B cell (primary cell): ENCODE data around the gene ZCCHC24. TPM values are rescaled to one million over a fixed set of nuclear protein-coding genes. Genes with fewer than 3 reads are reported as not detected.

Experiments
- ATAC-seq: fragments of 200-7000 bp; cut with Tn5 transposase; one replicate; pipeline ENCODE4 v1.10.0; 2021; ENCODE audit warnings: low read depth, mild to moderate bottlenecking, moderate number of reproducible peaks, moderate library complexity
- CTCF ChIA-PET: fragments of 350-600 bp; sonication (Branson Sonifier 250); formaldehyde crosslinking; loops from one replicate; lab custom pipeline; 2021; ENCODE audit warnings: antibody characterized with exemption, inconsistent platforms; lab: Charles Lee
- POLR2A ChIA-PET: fragments of 350-600 bp; sonication (Branson Sonifier 250); formaldehyde crosslinking; loops from one replicate; lab custom pipeline; 2021; ENCODE audit warnings: antibody characterized with exemption; lab: Charles Lee
- DNase-seq: peaks from one replicate; pipeline ENCODE4 v3.0.0; 2013
- H2AFZ ChIP-seq: 2 replicates; pipeline ENCODE4 v1.6.1; 2012; ENCODE audit warnings: mild to moderate bottlenecking, low read depth, low read length; ENCODE audit not compliant: insufficient read depth, poor library complexity, severe bottlenecking
- H3K27ac ChIP-seq, 2 donors: 1 replicate in 1 of 2; 2 replicates in 1 of 2; pipeline ENCODE4 v1.5.1; 2012 to 2013; ENCODE audit warnings: low read length in 2 of 2, mild to moderate bottlenecking in 2 of 2, moderate library complexity in 1 of 2
- H3K27me3 ChIP-seq, 4 experiments: fragments of 200-600 bp in 1 of 4; sonication (generic) in 1 of 4; replicated peaks in 1 of 4; 1 replicate in 2 of 4; 2 replicates in 2 of 4; pipeline versions ENCODE4 v1.6.1 to v1.7.0; 2013 to 2016; ENCODE audit warnings: low read length in 3 of 4, mild to moderate bottlenecking in 2 of 4, mixed read lengths in 1 of 4, moderate library complexity in 1 of 4; ENCODE audit not compliant: insufficient read depth in 4 of 4, control insufficient read depth in 3 of 4; ENCODE audit errors: control extremely low read depth in 1 of 4
- H3K36me3 ChIP-seq, 2 experiments: replicated peaks in 1 of 2; 1 replicate in 1 of 2; 2 replicates in 1 of 2; pipeline versions ENCODE4 v1.6.1 to v1.7.1; 2013; ENCODE audit warnings: low read length in 1 of 2; ENCODE audit not compliant: insufficient read depth in 2 of 2, control insufficient read depth in 1 of 2; ENCODE audit errors: control extremely low read depth in 1 of 2, extremely low read depth in 1 of 2
- H3K4me1 ChIP-seq, 2 donors: fragments of 200-600 bp in 1 of 2; sonication (generic) in 1 of 2; 1 replicate in 1 of 2; 2 replicates in 1 of 2; pipeline versions ENCODE4 v1.5.1 to v1.6.1; 2013 to 2017; ENCODE audit warnings: low read length in 2 of 2; ENCODE audit not compliant: control insufficient read depth in 2 of 2, insufficient read depth in 2 of 2
- H3K4me2 ChIP-seq: replicated peaks from 2 replicates; pipeline ENCODE3; 2012; ENCODE audit warnings: mild to moderate bottlenecking, low read depth, low read length; ENCODE audit not compliant: poor library complexity, severe bottlenecking
- H3K4me3 ChIP-seq, 5 experiments: fragments of 200-600 bp in 1 of 5; sonication (generic) in 1 of 5; 1 replicate in 3 of 5; 2 replicates in 2 of 5; pipeline versions ENCODE4 v1.5.1 to v1.7.0; 2011 to 2016; ENCODE audit warnings: low read length in 4 of 5, mild to moderate bottlenecking in 4 of 5, low read depth in 2 of 5, control low read depth in 1 of 5, moderate library complexity in 1 of 5; ENCODE audit not compliant: insufficient read depth in 1 of 5; ENCODE audit errors: control extremely low read depth in 1 of 5, extremely low read depth in 1 of 5
- H3K79me2 ChIP-seq: fragments of 200-600 bp; sonication (generic); one replicate; pipeline ENCODE4 v1.6.0; 2016; ENCODE audit warnings: low read length; ENCODE audit not compliant: control insufficient read depth, insufficient read depth
- H3K9ac ChIP-seq: fragments of 200-600 bp; sonication (generic); 2 replicates; pipeline ENCODE4 v1.6.1; 2017; ENCODE audit warnings: mild to moderate bottlenecking, low read length, moderate library complexity
- H3K9me3 ChIP-seq, 3 donors: one replicate each; pipeline versions ENCODE4 v1.6.1 to v1.7.1; 2013; ENCODE audit warnings: low read length in 2 of 3; ENCODE audit not compliant: control insufficient read depth in 2 of 3, insufficient read depth in 1 of 3; ENCODE audit errors: control extremely low read depth in 1 of 3
- H4K20me1 ChIP-seq: 2 replicates; pipeline ENCODE4 v1.6.0; 2012; ENCODE audit warnings: mild to moderate bottlenecking, low read length; ENCODE audit not compliant: insufficient read depth, control insufficient read depth, poor library complexity, severe bottlenecking
- H3K27ac Mint-ChIP-seq: one replicate; pipeline ENCODE4 v1.8.0; 2021; ENCODE audit warnings: mixed read lengths
- H3K27me3 Mint-ChIP-seq: one replicate; pipeline ENCODE4 v1.8.0; 2021; ENCODE audit warnings: mixed read lengths
- H3K4me1 Mint-ChIP-seq: one replicate; pipeline ENCODE4 v1.8.0; 2021; ENCODE audit warnings: mixed read lengths
- H3K4me3 Mint-ChIP-seq: one replicate; pipeline ENCODE4 v1.8.0; 2021; ENCODE audit warnings: mixed read lengths
- H3K9me3 Mint-ChIP-seq: one replicate; pipeline ENCODE4 v1.8.0; 2022; ENCODE audit warnings: mixed read lengths; ENCODE audit not compliant: insufficient read depth
- CTCF ChIP-seq: fragments of 200-600 bp; IDR thresholded peaks from one replicate; pipeline ENCODE4 v1.8.0; 2022; ENCODE audit warnings: antibody characterized with exemption, mild to moderate bottlenecking
- EZH2 ChIP-seq: IDR thresholded peaks from 2 replicates; pipeline ENCODE4 v1.6.1; 2012; ENCODE audit warnings: borderline replicate concordance, low read depth, mild to moderate bottlenecking, moderate library complexity, low read length; ENCODE audit not compliant: insufficient read depth, poor library complexity, severe bottlenecking
- WGBS: methylation state at CpG from one replicate; pipeline ENCODE4 v1.1.5; 2013; ENCODE audit warnings: missing lambda C conversion rate; ENCODE audit not compliant: insufficient coverage; 5-methylcytosine and 5-hydroxymethylcytosine counted together
- intact Hi-C: fragments of 100-400 bp; cut with micrococcal nuclease; formaldehyde crosslinking; loops from one replicate; pipeline ENCODE4 v1.10.0; 2022
- polyA plus RNA-seq: library from polyadenylated mRNA; depleted of rRNA; stranded (reverse); fragments of >200 nt; gene quantifications from 2 replicates; pipeline ENCODE4 v1.2.3, GENCODE V29; 2012
- total RNA-seq, 2 donors: library from RNA; stranded (reverse); fragments of 120-200 nt in 1 of 2; gene quantifications; 1 replicate in 1 of 2; 2 replicates in 1 of 2; pipeline versions ENCODE4 v1.2.3 to v1.2.4, GENCODE V29; 2013 to 2022

Gene ZCCHC24
- total and polyA plus RNA-seq, 2 donors (not counting 1 experiment from before 2014, with no cell fraction given): 0.34 to 2.3 TPM

GRCh38 chr10:79422178-79422892 is 23.1 kb downstream of the ZCCHC24 start:
- H3K4me1 Mint-ChIP-seq: peaks cover 4% of the 10 kb centered on the region
- Histone ChIP-seq H3K27ac (no peak overlapping the region), H2AFZ (no peak overlapping the region), H3K79me2 (no peaks in the 10 kb centered on the region), H3K9me3 (peaks cover 0 to 3% (median 0%) of the 10 kb centered on the region in 3 donors), H4K20me1 (no peaks in the 10 kb centered on the region), H3K27me3 (no peaks in the 10 kb centered on the region), H3K4me1 (peaks cover 0 to 2% of the 10 kb centered on the region in 2 donors), H3K4me2 (no peak overlapping the region), H3K4me3 (no peak overlapping the region), H3K36me3 (no peaks in the 10 kb centered on the region), H3K9ac (no peak overlapping the region)
- H3K27me3 Mint-ChIP-seq: no peaks in the 10 kb centered on the region
- ChIA-PET POLR2A (no interaction called here), CTCF (no interaction called here)
- H3K4me3 Mint-ChIP-seq: no peak overlapping the region
- intact Hi-C loops: no loop called here
- 93% methylated on average over 6 of the region's 9 CpGs for WGBS
- no peak overlapping the region for H3K27ac Mint-ChIP-seq
- no peak for TF ChIP-seq CTCF
- no peak for TF ChIP-seq EZH2
- no peak for ATAC-seq
- H3K9me3 Mint-ChIP-seq: no peaks in the 10 kb centered on the region
- DNase-seq: no peak

GRCh38 chr10:79420974-79421688 is 24.3 kb downstream of the ZCCHC24 start:
- H4K20me1 ChIP-seq: no peaks in the 10 kb centered on the region
- H3K4me3 ChIP-seq: no peak overlapping the region
- no peak for DNase-seq
- no peaks in the 10 kb centered on the region for H3K27me3 ChIP-seq
- ChIA-PET CTCF (no interaction called here), POLR2A (no interaction called here)
- H3K4me2 ChIP-seq: no peak overlapping the region
- intact Hi-C loops: no loop called here
- no peaks in the 10 kb centered on the region for H3K79me2 ChIP-seq
- no peak for TF ChIP-seq CTCF
- 94% methylated on average over 11 of the region's 12 CpGs for WGBS
- Mint-ChIP-seq H3K27me3 (no peaks in the 10 kb centered on the region), H3K4me1 (peaks cover 4% of the 10 kb centered on the region), H3K9me3 (no peaks in the 10 kb centered on the region), H3K4me3 (no peak overlapping the region), H3K27ac (no peak overlapping the region)
- no peak overlapping the region for H3K27ac ChIP-seq
- H3K9ac ChIP-seq: no peak overlapping the region
- no peak for ATAC-seq
- no peak overlapping the region for H2AFZ ChIP-seq
- peaks cover 0 to 2% (median 0%) of the 10 kb centered on the region in 3 donors for H3K9me3 ChIP-seq
- peaks cover 0 to 2% of the 10 kb centered on the region in 2 donors for H3K4me1 ChIP-seq
- no peaks in the 10 kb centered on the region for H3K36me3 ChIP-seq
